Measurements from ENCODE around the gene LHX6. TPM values are rescaled to one million over a fixed set of nuclear protein-coding genes. Genes with fewer than 3 reads are reported as not detected.

The LHX6 gene
- polyA plus RNA-seq, 4 donors = 0.27 to 7.7 (median 0.78) TPM

DNA sequence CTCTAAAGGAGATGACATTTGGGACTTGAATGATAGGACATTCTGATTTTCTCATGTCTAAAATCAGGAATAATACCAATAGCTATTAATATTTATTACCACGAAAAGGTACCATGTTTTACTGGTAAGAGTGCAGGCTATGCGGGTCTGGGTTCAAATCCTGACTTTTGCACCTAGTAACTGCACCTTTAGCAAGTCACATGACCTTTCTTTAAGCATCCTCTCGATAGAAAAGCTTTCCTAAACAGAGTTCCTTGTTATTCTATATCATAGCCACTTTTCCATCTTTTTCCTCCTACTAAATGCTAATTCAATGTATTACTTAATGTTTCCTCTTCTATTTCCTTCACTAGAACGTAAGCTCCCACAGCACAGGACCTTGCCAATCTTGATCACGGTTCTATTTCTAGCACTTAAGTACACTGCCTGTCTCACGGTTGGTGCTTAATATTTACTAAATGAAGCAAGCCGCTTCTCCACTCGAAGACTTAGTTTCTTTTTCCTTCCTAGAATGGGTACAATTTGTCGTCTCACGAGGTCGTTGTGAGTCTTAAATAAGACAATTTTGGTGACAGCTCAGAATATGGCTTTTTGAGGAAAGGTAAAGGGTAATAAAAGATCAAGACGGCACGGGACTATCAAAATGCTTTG is 35.1 kb upstream of the LHX6 start:
- H3K9me3 ChIP-seq (ENCODE audit: control insufficient read depth in 2 of 2, insufficient read depth in 1 of 2, low read depth in 1 of 2, low read length in 1 of 2) = no peaks in the 10 kb centered on the region
- FAIRE-seq (no peak), DNase-seq (no peak)
- WGBS, 3 donors = 6 to 11% (median 7%) methylated on average over 13 of the region's 13 CpGs
- H3K4me3 ChIP-seq (ENCODE audit: low read depth in 1 of 3, low read length in 3 of 3) = peak overlapping the region; percentile 64 to 98 (median 71)
- no peaks in the 10 kb centered on the region for H3K27me3 ChIP-seq (ENCODE audit: control insufficient read depth in 3 of 3, insufficient read depth in 3 of 3, low read length in 3 of 3)
- H3K4me1 ChIP-seq (ENCODE audit: control insufficient read depth in 3 of 3, insufficient read depth in 2 of 3, low read depth in 1 of 3, low read length in 2 of 3) = peaks cover 3 to 14% (median 10%) of the 10 kb centered on the region in 3 donors
- H3K27ac ChIP-seq (ENCODE audit: low read depth in 1 of 3, low read length in 2 of 3) = peak overlapping the region; percentile 73 to 95 (median 93)
- peaks cover 7 to 16% (median 9%) of the 10 kb centered on the region in 3 donors for H3K36me3 ChIP-seq (ENCODE audit: control insufficient read depth in 3 of 3, insufficient read depth in 2 of 3, low read depth in 1 of 3, low read length in 3 of 3)

DNA sequence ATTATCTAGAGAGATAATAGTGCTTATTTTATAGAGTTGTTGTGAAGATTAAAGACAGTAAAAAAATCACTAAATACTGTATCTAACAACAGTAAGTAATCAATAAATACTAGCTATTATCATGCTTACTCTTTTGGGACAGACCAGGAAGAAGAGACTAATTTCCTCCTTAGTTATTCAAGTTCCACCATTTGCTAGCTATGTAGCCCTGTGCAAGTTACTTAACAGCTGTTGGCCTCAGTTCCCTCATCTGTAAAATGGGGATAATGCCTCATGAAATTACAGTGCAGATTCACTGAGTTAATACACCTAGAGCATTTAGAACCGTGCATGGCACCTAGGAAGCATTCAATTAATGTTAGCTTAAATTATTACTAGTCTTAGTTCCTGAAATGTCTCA is 33.3 kb upstream of the LHX6 start:
- Histone ChIP-seq H3K4me1 (ENCODE audit: control insufficient read depth in 3 of 3, insufficient read depth in 2 of 3, low read depth in 1 of 3, low read length in 2 of 3) (peaks cover 3 to 14% (median 10%) of the 10 kb centered on the region in 3 donors), H3K27ac (ENCODE audit: low read depth in 1 of 3, low read length in 2 of 3) (no peak overlapping the region), H3K36me3 (ENCODE audit: control insufficient read depth in 3 of 3, insufficient read depth in 2 of 3, low read depth in 1 of 3, low read length in 3 of 3) (peaks cover 8 to 26% (median 12%) of the 10 kb centered on the region in 3 donors), H3K9me3 (ENCODE audit: control insufficient read depth in 2 of 2, insufficient read depth in 1 of 2, low read depth in 1 of 2, low read length in 1 of 2) (no peaks in the 10 kb centered on the region), H3K4me3 (ENCODE audit: low read depth in 1 of 3, low read length in 3 of 3) (no peak overlapping the region), H3K27me3 (ENCODE audit: control insufficient read depth in 3 of 3, insufficient read depth in 3 of 3, low read length in 3 of 3) (no peaks in the 10 kb centered on the region)
- FAIRE-seq (no peak), DNase-seq (no peak)
- WGBS, 3 donors = 78 to 90% (median 81%) methylated on average over 1 of the region's 1 CpG

- H3K9me3 ChIP-seq (ENCODE audit: control insufficient read depth in 2 of 2, insufficient read depth in 1 of 2, low read depth in 1 of 2, low read length in 1 of 2) = no peaks in the 10 kb centered on the region
- H3K36me3 ChIP-seq (ENCODE audit: control insufficient read depth in 3 of 3, insufficient read depth in 2 of 3, low read depth in 1 of 3, low read length in 3 of 3) = peaks cover 8 to 26% (median 12%) of the 10 kb centered on the region in 3 donors
- DNase-seq (peak; percentile 44 to 76), FAIRE-seq (no peak)
- H3K27ac ChIP-seq (ENCODE audit: low read depth in 1 of 3, low read length in 2 of 3) = no peak overlapping the region
- no peak overlapping the region for H3K4me3 ChIP-seq (ENCODE audit: low read depth in 1 of 3, low read length in 3 of 3)
- 21 to 55% (median 53%) methylated on average over 1 of the region's 1 CpG for WGBS, 3 donors
- no peaks in the 10 kb centered on the region for H3K27me3 ChIP-seq (ENCODE audit: control insufficient read depth in 3 of 3, insufficient read depth in 3 of 3, low read length in 3 of 3)
- H3K4me1 ChIP-seq (ENCODE audit: control insufficient read depth in 3 of 3, insufficient read depth in 2 of 3, low read depth in 1 of 3, low read length in 2 of 3) = peaks cover 3 to 14% (median 10%) of the 10 kb centered on the region in 3 donors
Measured at GRCh38 chr9:122261469-122261881, 32.7 kb upstream of the LHX6 start.

- Histone ChIP-seq H3K4me1 (ENCODE audit: control insufficient read depth in 3 of 3, insufficient read depth in 2 of 3, low read depth in 1 of 3, low read length in 2 of 3) (peaks cover 3 to 10% (median 8%) of the 10 kb centered on the region in 3 donors), H3K4me3 (ENCODE audit: low read depth in 1 of 3, low read length in 3 of 3) (no peak overlapping the region), H3K9me3 (ENCODE audit: control insufficient read depth in 2 of 2, insufficient read depth in 1 of 2, low read depth in 1 of 2, low read length in 1 of 2) (no peaks in the 10 kb centered on the region), H3K27me3 (ENCODE audit: control insufficient read depth in 3 of 3, insufficient read depth in 3 of 3, low read length in 3 of 3) (no peaks in the 10 kb centered on the region), H3K27ac (ENCODE audit: low read depth in 1 of 3, low read length in 2 of 3) (no peak overlapping the region), H3K36me3 (ENCODE audit: control insufficient read depth in 3 of 3, insufficient read depth in 2 of 3, low read depth in 1 of 3, low read length in 3 of 3) (peaks cover 8 to 28% (median 15%) of the 10 kb centered on the region in 3 donors)
- FAIRE-seq (no peak), DNase-seq (no peak)
- 86 to 95% (median 92%) methylated on average over 2 of the region's 2 CpGs for WGBS, 3 donors
Measured at GRCh38 chr9:122258886-122259415, 30.2 kb upstream of the LHX6 start.

DNA sequence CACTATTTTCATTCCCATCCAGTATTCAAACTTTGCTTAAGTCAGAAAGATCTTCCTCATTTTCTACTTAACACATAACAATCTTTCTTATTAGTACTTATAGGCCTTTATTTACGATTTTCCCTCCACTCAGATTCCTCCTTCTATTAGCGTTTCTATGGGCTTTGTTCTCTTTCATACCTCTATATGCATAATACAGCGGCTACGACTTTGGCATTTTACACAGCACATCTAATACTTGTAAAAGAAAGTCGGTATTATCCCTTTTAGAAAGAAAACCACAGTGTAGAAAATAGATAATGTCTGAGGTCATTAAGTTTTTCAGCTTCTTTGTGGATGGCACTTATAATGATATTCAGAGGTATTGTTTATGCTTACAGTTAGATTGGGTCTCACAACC is 27.4 kb upstream of the LHX6 start:
- Histone ChIP-seq H3K4me3 (ENCODE audit: low read depth in 1 of 3, low read length in 3 of 3) (no peak overlapping the region), H3K9me3 (ENCODE audit: control insufficient read depth in 2 of 2, insufficient read depth in 1 of 2, low read depth in 1 of 2, low read length in 1 of 2) (no peaks in the 10 kb centered on the region), H3K27ac (ENCODE audit: low read depth in 1 of 3, low read length in 2 of 3) (no peak overlapping the region), H3K4me1 (ENCODE audit: control insufficient read depth in 3 of 3, insufficient read depth in 2 of 3, low read depth in 1 of 3, low read length in 2 of 3) (no peaks in the 10 kb centered on the region), H3K36me3 (ENCODE audit: control insufficient read depth in 3 of 3, insufficient read depth in 2 of 3, low read depth in 1 of 3, low read length in 3 of 3) (peaks cover 12 to 25% (median 15%) of the 10 kb centered on the region in 3 donors), H3K27me3 (ENCODE audit: control insufficient read depth in 3 of 3, insufficient read depth in 3 of 3, low read length in 3 of 3) (no peaks in the 10 kb centered on the region)
- DNase-seq (no peak), FAIRE-seq (no peak)
- 92 to 96% (median 95%) methylated on average over 5 of the region's 5 CpGs for WGBS, 3 donors

DNA sequence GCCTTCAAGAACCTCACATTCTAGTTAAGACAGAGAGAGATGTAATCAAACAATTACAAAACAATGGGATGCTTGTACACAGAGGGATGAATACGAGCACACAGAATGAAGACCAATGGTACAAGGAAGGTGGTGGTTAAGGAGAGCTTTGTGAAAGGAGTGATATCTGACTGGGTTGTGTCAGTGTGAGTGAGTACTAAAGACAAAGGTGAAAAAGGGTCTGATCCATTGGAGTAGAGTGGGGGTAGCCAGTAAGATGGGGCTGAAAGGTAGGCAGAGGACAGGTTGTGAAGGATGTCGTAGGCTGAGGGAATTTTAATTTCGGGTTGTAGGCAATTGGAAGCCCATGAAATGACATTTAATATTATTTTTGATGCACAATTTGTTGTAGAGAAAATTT is 26.0 kb upstream of the LHX6 start:
- WGBS, 3 donors = 89 to 92% (median 90%) methylated on average over 3 of the region's 3 CpGs
- H3K36me3 ChIP-seq (ENCODE audit: control insufficient read depth in 3 of 3, insufficient read depth in 2 of 3, low read depth in 1 of 3, low read length in 3 of 3) = peaks cover 11 to 24% (median 13%) of the 10 kb centered on the region in 3 donors
- H3K27me3 ChIP-seq (ENCODE audit: control insufficient read depth in 3 of 3, insufficient read depth in 3 of 3, low read length in 3 of 3) = no peaks in the 10 kb centered on the region

DNA sequence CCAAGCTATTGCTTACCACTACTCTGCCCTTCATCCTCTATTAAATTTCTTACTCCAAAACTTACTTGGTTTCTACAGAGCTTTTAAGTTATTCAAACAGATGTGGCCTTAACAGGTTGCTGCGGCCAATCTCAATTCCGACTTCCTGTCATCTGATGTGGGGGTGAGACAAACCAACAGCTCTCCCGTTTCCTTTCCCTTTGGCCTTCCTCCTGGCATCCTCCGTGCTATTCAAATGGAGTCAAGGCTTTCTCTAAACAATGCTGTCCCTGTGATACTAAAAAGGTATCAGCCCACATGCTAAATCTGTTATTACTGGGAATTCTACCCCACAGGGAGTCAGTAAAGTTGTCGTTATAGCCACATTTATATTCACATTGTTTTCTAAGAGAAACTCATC is 24.0 kb upstream of the LHX6 start:
- Histone ChIP-seq H3K4me1 (ENCODE audit: control insufficient read depth in 3 of 3, insufficient read depth in 2 of 3, low read depth in 1 of 3, low read length in 2 of 3) (no peaks in the 10 kb centered on the region), H3K9me3 (ENCODE audit: control insufficient read depth in 2 of 2, insufficient read depth in 1 of 2, low read depth in 1 of 2, low read length in 1 of 2) (no peaks in the 10 kb centered on the region), H3K27me3 (ENCODE audit: control insufficient read depth in 3 of 3, insufficient read depth in 3 of 3, low read length in 3 of 3) (no peaks in the 10 kb centered on the region), H3K36me3 (ENCODE audit: control insufficient read depth in 3 of 3, insufficient read depth in 2 of 3, low read depth in 1 of 3, low read length in 3 of 3) (peaks cover 6 to 22% (median 7%) of the 10 kb centered on the region in 3 donors), H3K4me3 (ENCODE audit: low read depth in 1 of 3, low read length in 3 of 3) (no peak overlapping the region), H3K27ac (ENCODE audit: low read depth in 1 of 3, low read length in 2 of 3) (no peak overlapping the region)
- DNase-seq = no peak
- FAIRE-seq = no peak
- 69 to 93% (median 85%) methylated on average over 5 of the region's 5 CpGs for WGBS, 3 donors

More for the DNA sequence above, 26.0 kb upstream of the LHX6 start:
- Histone ChIP-seq H3K4me1 (ENCODE audit: control insufficient read depth in 3 of 3, insufficient read depth in 2 of 3, low read depth in 1 of 3, low read length in 2 of 3) (no peaks in the 10 kb centered on the region), H3K4me3 (ENCODE audit: low read depth in 1 of 3, low read length in 3 of 3) (no peak overlapping the region), H3K9me3 (ENCODE audit: control insufficient read depth in 2 of 2, insufficient read depth in 1 of 2, low read depth in 1 of 2, low read length in 1 of 2) (no peaks in the 10 kb centered on the region), H3K27ac (ENCODE audit: low read depth in 1 of 3, low read length in 2 of 3) (no peak overlapping the region)
- FAIRE-seq = no peak
- DNase-seq = no peak

- H3K9me3 ChIP-seq (ENCODE audit: control insufficient read depth in 2 of 2, insufficient read depth in 1 of 2, low read depth in 1 of 2, low read length in 1 of 2) = no peaks in the 10 kb centered on the region
- no peak for DNase-seq
- whole genome bisulfite sequencing, 3 donors = 92 to 98% (median 94%) methylated on average over 2 of the region's 2 CpGs
- H3K4me1 ChIP-seq (ENCODE audit: control insufficient read depth in 3 of 3, insufficient read depth in 2 of 3, low read depth in 1 of 3, low read length in 2 of 3) = no peaks in the 10 kb centered on the region
- H3K27me3 ChIP-seq (ENCODE audit: control insufficient read depth in 3 of 3, insufficient read depth in 3 of 3, low read length in 3 of 3) = no peaks in the 10 kb centered on the region
- no peak overlapping the region for H3K4me3 ChIP-seq (ENCODE audit: low read depth in 1 of 3, low read length in 3 of 3)
- H3K27ac ChIP-seq (ENCODE audit: low read depth in 1 of 3, low read length in 2 of 3) = no peak overlapping the region
- peaks cover 11 to 21% (median 17%) of the 10 kb centered on the region in 3 donors for H3K36me3 ChIP-seq (ENCODE audit: control insufficient read depth in 3 of 3, insufficient read depth in 2 of 3, low read depth in 1 of 3, low read length in 3 of 3)
- FAIRE-seq = no peak
Measured at GRCh38 chr9:122251351-122251750, 22.6 kb upstream of the LHX6 start.
